IPS-18c (cell line): ENCODE results near the gene UQCRHL.

Source experiments
- H3K4me3 ChIP-seq: 2 replicates; pipeline ENCODE4 v1.7.0; 2013; ENCODE audit warnings: low read depth, mild to moderate bottlenecking, low read length, moderate library complexity; ENCODE audit not compliant: insufficient read depth
- H3K9me3 ChIP-seq: one replicate; pipeline ENCODE4 v1.6.1; 2013; ENCODE audit warnings: mild to moderate bottlenecking, low read length, moderate library complexity; ENCODE audit not compliant: control insufficient read depth, insufficient read depth

The UQCRHL gene

DNA sequence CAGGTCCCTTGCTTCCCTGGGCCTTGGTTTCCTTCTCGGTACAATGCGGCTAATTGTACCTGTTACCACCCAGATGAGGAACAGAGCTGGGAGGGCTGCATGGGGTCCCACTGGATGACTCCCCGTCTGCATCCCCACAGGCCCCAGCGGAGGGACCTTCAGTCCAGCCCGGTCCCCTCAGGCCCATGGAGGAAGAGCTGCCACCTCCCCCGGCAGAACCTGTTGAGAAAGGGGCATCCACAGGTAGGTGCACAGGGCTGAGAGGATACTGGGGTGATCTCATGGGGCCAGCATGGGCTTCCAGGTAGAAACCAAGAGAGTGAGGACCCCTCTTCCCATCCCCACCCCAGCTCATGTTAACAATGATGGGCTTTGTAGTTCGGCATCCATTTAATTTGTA lies 39.1 kb downstream of the UQCRHL start:
- Histone ChIP-seq H3K4me3 (no peak overlapping the region), H3K9me3 (no peaks in the 10 kb centered on the region)

- no peaks in the 10 kb centered on the region for H3K9me3 ChIP-seq
- H3K4me3 ChIP-seq = no peak overlapping the region
Measured at GRCh38 chr1:15767941-15768340, 39.5 kb downstream of the UQCRHL start.

DNA sequence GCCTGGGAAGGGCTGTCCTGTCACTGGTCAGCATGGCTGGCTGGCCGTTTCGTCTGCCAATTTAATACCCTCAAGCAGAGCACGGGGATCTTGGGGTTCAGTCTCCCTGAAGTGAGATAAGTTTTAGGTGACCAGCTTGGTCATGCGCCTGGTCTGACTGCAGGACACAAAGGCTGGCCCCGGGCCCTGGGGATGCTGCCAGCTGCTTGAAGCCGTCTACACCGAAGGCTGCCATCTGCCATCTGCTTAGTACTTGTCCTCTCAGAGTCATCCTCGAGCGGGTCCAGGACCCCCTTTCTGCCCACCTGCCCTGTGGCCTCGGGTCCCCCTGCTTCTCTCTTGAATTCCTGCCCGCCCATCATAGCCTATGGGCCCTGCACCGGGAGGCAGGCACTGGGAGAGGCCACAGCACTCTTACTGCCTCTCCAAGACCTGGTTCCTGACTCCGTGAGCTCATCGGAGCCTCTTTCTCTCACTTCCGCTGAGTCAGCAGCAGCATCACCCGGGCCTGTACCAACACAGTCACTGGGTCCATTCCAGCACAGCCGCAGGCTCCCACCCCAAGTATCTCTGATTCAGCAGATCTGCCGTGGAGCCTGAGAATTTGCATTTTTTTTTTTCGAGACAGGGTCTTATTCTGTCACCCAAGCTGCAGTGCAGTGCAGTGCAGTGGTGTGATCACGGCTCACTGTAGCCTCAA lies 41.8 kb downstream of the UQCRHL start:
- H3K9me3 ChIP-seq = no peaks in the 10 kb centered on the region
- H3K4me3 ChIP-seq = no peak overlapping the region

GRCh38 chr1:15764890-15765289 lies 42.6 kb downstream of the UQCRHL start:
- H3K4me3 ChIP-seq = no peak overlapping the region
- H3K9me3 ChIP-seq = no peaks in the 10 kb centered on the region

DNA sequence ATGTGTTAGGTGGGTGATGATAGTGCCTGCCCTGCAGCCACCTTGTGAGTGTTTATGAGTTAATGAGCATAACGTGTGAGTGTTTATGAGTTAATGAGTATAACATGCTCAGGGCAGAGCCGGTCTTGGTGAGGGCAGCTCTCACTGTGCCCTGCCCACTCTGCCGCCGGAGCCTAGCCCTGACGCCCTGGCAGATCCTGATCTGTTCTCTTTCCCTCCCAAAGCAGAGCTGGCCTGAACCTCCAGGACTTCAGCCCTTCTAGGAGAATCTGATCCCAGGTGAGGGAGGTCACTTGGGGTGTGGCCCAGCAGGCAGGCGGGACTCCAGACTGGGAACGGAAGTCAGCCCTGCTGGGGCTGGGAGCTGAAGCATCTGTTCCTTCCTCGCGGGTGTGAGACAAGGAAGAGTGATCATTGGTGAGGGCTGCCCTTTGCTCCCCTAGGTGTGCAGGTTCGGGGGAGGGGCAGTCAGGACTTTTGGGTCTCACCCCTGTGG lies 43.1 kb downstream of the UQCRHL start:
- Histone ChIP-seq H3K4me3 (no peak overlapping the region), H3K9me3 (no peaks in the 10 kb centered on the region)

DNA sequence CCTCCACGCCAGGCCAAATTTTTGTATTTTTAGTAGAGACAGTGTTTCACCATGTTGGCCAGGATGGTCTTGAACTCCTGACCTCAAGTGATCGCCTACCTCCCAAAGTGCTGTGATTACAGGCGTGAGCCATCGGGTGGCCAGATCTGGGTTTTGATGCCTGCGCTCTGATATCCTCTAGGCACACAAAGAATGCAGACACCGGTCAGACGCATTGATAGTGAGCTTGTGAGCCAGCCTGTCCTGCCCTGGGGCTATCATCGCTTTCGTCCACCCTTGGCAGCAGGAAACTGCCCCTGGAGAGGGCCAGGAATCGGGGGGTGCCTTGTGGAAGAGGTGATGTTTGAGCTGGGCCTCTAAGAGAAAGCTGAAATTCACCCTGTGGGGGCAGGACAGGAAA lies 44.9 kb downstream of the UQCRHL start:
- Histone ChIP-seq H3K4me3 (no peak overlapping the region), H3K9me3 (no peaks in the 10 kb centered on the region)

- no peak overlapping the region for H3K4me3 ChIP-seq
Measured at GRCh38 chr1:15761366-15762128, 45.9 kb downstream of the UQCRHL start.

GRCh38 chr1:15760520-15761211 lies 46.8 kb downstream of the UQCRHL start:
- Histone ChIP-seq H3K9me3 (no peaks in the 10 kb centered on the region), H3K4me3 (peak overlapping the region; percentile 15; the same call in 1 of the 2 replicates)

More at GRCh38 chr1:15761366-15762128, 45.9 kb downstream of the UQCRHL start:
- H3K9me3 ChIP-seq = no peaks in the 10 kb centered on the region

DNA sequence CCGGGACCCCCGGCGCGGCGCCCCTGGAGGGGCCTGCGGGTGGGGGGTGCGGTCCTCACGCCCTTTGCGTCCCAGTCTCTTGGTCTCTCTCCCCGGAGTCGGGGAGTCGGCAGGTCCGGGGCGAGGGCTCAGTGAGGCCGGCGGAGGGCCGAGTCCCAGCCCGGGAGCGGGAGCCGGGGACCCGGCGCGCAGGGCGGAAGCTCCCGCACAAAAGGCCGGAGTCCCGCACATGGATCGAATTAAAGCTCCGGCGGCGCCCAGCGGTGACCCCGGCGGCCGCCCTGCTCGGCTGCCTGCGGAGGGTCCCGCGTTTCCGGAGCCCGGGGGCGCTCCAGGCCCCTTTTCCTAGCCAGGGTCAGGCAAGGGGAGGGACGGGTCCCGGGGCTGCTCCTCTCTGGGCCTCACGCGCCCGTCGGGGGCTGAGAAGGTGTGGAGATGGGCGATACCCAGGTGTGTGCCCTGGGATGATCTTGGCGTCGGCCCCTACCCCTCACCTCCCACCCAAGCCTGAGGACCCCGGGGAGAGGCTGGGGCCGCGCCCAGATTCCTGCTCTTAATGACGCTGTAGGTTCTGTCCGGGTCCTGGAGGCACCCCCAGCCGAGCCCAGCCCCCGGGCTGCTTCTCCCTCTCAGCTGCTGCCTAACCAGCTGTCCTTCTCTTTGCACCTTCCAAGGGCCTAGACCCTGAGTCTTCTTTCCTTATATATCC lies 48.3 kb downstream of the UQCRHL start:
- Histone ChIP-seq H3K4me3 (peak overlapping the region; percentile 82), H3K9me3 (no peaks in the 10 kb centered on the region)

- H3K4me3 ChIP-seq = peak within 1 kb of the TSS; percentile 82
- no peaks in the 10 kb centered on the region for H3K9me3 ChIP-seq
Measured at GRCh38 chr1:15758343-15758931, 49.0 kb downstream of the UQCRHL start, which contains the start of gene FBLIM1. Gene FBLIM1 (plus strand): TSS chr1:15758795. CDS start chr1:15764984, 6,189 bp downstream.

- no peaks in the 10 kb centered on the region for H3K9me3 ChIP-seq
- peak overlapping the region; percentile 34 for H3K4me3 ChIP-seq
Measured at GRCh38 chr1:15757575-15758342, 49.7 kb downstream of the UQCRHL start.
